Right ventricle myocardium inferior (tissue), 1 donor: ENCODE measurements around the gene PRKAR1B. TPM values are rescaled to one million over a fixed set of nuclear protein-coding genes. Genes with fewer than 3 reads are reported as not detected.
"Not testable (repeated sequence)": the region's sequence is repeated elsewhere in the genome, so short reads cannot be mapped to it uniquely, and the experiment has no call there.

ENCODE experiments used
- ATAC-seq: fragments of 200-7000 bp; cut with Tn5 transposase; one replicate; pipeline ENCODE4 v1.9.1; 2020; ENCODE audit warnings: mild to moderate bottlenecking, moderate library complexity
- DNase-seq: peaks from one replicate; pipeline ENCODE4 v3.0.0; 2021; ENCODE audit errors: missing footprints
- intact Hi-C: fragments of 100-400 bp; cut with DNase I; formaldehyde crosslinking; loops from one replicate; pipeline ENCODE4 v1.11.0; 2022
- total RNA-seq: library from RNA; stranded (reverse); fragmentation: NEBNext Ultra II Directional; extraction: Animal tissue kit (Norgen Biotek cat#: 25700); gene quantifications from one replicate; pipeline ENCODE4 v1.2.1, GENCODE V29; 2021
- donor health status: DM: no; HTN: yes; CAD: no; lungs with severe emphysema.

PRKAR1B gene
- total RNA-seq, 1 donor from 2014 or later: 16.7 TPM

- ATAC-seq (no peak), DNase-seq (peak; percentile 61)
- intact Hi-C loops: no loop called here
Observed at GRCh38 chr7:564176-564865, 162.8 kb downstream of the PRKAR1B start.

GRCh38 chr7:563629-564170, 163.4 kb downstream of the PRKAR1B start:
- intact Hi-C loops: no loop called here
- DNase-seq (peak; percentile 56), ATAC-seq (no peak)

GRCh38 chr7:562789-563628, 164.1 kb downstream of the PRKAR1B start:
- intact Hi-C loops: no loop called here
- no peak for ATAC-seq

GRCh38 chr7:562374-562675, 164.8 kb downstream of the PRKAR1B start:
- intact Hi-C loops: no loop called here
- ATAC-seq: no peak
- no peak for DNase-seq

More at GRCh38 chr7:562789-563628, 164.1 kb downstream of the PRKAR1B start:
- peak; percentile 50 for DNase-seq

DNA sequence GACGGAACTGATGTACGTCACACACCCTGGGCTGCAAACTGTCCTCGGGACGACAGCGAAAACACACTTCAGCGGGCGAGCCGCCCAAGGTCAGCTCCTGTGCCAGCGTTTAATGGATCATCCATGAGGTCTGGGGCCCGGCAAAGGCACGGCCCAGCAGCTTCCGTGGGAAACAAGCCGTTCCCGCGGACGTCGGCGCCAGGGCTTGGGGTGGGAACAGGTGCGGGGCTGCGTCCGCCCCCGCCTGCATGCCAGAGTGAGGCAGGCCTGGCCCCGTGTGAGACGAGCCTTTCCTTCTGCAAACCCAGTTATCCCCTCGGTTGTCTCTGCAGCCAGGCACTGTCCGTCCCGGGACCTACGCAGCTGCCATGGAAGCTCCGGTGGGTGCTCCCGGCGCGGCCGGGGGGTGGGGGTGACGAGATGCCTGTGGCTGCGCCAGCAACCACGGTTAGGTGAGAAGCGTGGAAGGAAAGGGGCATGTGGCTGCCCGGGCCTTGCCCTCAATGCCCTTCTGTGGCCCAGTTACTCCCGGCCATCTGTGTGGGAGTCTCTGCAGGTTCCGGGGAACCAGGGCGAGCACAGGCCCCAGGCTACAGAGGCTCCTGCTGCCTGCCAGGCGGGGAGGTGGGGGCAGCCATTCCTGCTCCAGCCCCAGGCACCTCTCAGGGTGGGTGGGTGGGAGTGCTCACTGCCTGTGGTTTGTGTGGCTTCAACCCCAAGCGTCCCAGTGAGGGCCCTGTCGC, 165.3 kb downstream of the PRKAR1B start:
- peak; percentile 45 for ATAC-seq
- DNase-seq: peak; percentile 72
- intact Hi-C loops: no loop called here

DNA sequence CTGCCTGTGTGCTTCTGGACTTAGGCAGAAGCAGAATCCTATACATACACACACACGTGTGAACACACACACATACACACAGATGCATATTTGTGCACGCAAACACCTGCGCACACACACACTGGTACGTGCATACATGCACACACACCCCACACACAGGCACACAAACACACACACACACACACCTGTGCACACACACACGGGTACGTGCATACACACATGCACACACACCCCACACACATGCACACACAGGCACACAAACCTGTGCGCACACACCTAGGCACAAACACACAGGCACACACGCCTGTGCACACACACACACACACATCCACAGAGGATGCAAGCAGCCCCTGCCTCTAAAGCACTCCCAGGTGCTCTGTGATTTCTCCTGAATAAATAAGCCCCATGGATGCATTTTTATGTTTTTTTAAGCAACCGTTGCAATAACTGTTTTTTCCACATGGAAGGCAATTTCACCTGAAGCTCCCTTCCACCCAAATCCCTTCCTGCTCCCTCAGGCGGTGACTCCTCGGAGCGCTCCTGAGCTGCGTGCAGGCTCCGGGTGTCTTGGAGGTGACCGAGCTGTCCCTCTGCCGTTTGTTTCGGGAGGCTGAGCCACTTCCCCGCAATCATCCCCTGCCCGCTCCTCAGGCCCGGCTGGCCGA, 166.0 kb downstream of the PRKAR1B start:
- intact Hi-C loops: no loop called here
- no peak for ATAC-seq

GRCh38 chr7:559396-559705, 167.7 kb downstream of the PRKAR1B start:
- peak; percentile 63 for DNase-seq
- ATAC-seq: no peak
- intact Hi-C loops: no loop called here

More for the DNA sequence above, 166.0 kb downstream of the PRKAR1B start:
- DNase-seq: peak; percentile 63

GRCh38 chr7:557558-557881, 169.6 kb downstream of the PRKAR1B start:
- ATAC-seq (no peak), DNase-seq (peak; percentile 65)
- intact Hi-C loops: no loop called here

GRCh38 chr7:556837-557557, 170.1 kb downstream of the PRKAR1B start:
- DNase-seq (peak; percentile 43), ATAC-seq (no peak)
- intact Hi-C loops: no loop called here

DNA sequence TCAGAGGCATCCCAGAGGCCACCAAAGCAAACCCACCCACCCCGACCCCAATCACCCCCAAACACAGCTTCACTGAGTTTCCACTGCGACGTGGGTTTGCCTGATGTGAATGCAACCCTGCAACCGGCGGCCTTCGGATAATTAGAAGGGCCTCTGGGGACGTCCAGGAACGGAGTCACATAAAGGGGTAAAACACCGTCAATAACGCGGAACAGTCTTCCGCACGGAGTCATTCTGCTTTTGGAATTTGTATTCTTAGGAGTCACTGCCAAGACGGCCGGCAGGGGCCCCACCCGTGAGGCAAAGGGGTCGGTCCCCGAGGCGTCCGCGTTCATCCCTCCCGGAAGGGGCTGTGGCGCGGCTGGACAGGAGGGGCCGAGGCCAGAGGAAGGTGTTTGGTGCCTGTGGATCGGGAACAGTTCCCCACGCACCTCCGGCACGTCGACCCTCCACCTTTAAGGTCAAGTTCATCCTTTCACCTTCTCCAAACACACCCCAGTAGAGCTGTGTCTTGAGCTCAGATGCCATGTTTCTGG, 170.7 kb downstream of the PRKAR1B start:
- no peak for ATAC-seq
- peak; percentile 56 for DNase-seq
- intact Hi-C loops: no loop called here

GRCh38 chr7:555551-556160, 171.4 kb downstream of the PRKAR1B start:
- intact Hi-C loops: no loop called here
- no peak for ATAC-seq
- DNase-seq: no peak

- intact Hi-C loops: no loop called here
- ATAC-seq: no peak
Observed at GRCh38 chr7:553636-554111, 173.4 kb downstream of the PRKAR1B start.

DNA sequence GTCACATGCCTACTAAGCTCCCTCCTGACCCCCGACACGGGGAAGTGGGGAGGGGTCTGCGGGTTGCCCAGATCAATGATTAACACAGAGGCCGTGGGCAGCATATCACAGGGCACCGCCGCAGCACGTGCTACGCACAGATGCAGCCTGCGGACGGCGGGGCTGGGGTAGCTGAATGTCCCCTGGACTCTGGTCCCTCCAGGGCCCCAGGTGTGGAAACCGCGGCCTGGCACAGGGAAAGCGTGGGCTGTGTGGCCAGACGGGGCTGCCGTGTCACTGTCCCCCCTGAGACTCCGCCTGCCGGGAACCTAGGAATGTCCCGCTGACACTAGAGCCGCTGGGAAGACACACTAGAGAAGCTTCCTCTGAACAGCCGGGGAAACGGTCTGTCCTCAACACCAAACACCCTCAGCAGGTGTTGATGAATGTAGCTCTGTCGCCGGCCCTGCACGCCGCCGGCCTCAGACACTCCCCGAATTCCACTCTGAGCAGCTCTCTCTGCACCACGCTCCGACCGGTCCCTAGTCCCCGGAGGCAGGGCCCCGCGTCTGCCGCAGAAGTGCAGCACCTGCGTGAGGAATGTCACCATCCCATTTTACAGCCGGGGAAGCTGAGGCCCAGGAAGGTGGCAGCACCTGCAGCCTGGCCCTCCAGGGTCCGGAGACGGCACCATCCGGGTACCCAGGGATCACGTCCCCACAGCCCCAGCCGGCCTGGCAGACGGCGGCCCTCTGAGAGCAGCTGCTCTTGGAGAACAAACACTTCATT, 174.0 kb downstream of the PRKAR1B start:
- DNase-seq (peak; percentile 67), ATAC-seq (no peak)
- intact Hi-C loops: no loop called here

More at GRCh38 chr7:553636-554111, 173.4 kb downstream of the PRKAR1B start:
- no peak for DNase-seq

- ATAC-seq: not testable (repeated sequence)
- DNase-seq: peak; percentile 57
Observed at GRCh38 chr7:552151-552867, 174.8 kb downstream of the PRKAR1B start.

GRCh38 chr7:551615-551970, 175.5 kb downstream of the PRKAR1B start:
- intact Hi-C loops, ATAC-seq: not testable (repeated sequence)
- peak; percentile 4 for DNase-seq

More at GRCh38 chr7:552151-552867, 174.8 kb downstream of the PRKAR1B start:
- intact Hi-C loops: not testable (repeated sequence)

DNA sequence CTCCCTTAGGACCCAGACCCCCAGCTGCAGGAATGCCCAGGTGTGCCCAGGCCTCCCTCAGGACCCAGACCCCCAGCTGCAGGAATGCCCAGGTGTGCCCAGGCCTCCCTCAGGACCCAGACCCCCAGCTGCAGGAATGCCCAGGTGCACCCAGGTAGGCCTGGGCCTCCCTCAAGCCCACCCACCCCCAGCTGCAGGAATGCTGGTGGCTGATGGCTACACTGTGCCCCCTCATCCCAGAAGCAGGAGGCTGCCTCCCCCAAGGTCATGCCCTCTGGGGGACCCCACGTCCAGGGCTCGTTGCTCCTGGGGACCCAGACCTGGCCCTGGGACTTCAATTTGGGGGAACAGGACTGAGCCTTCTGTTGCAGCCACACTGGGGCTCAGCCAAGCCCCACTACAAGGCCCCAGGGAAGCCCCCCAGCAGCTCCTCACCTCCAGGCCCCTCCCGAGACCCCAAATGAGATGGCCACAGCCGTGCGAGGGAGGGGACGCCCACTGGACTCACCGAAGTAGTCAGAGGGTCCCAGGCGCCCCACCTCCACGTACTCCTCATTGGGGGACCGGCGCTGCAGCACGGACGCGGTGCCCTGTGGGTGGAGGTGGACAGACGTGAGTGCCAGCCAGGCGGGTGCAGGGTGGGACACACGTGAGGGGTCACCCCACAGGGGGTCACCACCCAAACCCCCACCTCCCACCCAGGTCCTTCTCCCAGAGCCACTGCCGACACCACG, 176.0 kb downstream of the PRKAR1B start:
- DNase-seq (peak; percentile 52), ATAC-seq (peak; percentile 16)
- intact Hi-C loops: no loop called here
